IPS-18a (cell line): ENCODE results near the gene GOLGA3.
"Not testable (repeated sequence)": the region's sequence is repeated elsewhere in the genome, so short reads cannot be mapped to it uniquely, and the experiment has no call there.

Experiments
- H3K27ac ChIP-seq: one replicate; pipeline ENCODE4 v1.5.1; 2013; ENCODE audit warnings: low read length
- H3K27me3 ChIP-seq: one replicate; pipeline ENCODE4 v1.6.1; 2013; ENCODE audit warnings: mild to moderate bottlenecking, low read length; ENCODE audit not compliant: control insufficient read depth, insufficient read depth
- H3K36me3 ChIP-seq: one replicate; pipeline ENCODE4 v1.6.1; 2013; ENCODE audit warnings: low read depth, low read length; ENCODE audit not compliant: control insufficient read depth
- H3K4me1 ChIP-seq: one replicate; pipeline ENCODE4 v1.6.1; 2013; ENCODE audit warnings: low read depth, low read length; ENCODE audit not compliant: control insufficient read depth
- H3K4me3 ChIP-seq: one replicate; pipeline ENCODE4 v1.5.1; 2013; ENCODE audit warnings: low read length
- H3K9ac ChIP-seq: one replicate; pipeline ENCODE4 v1.6.1; 2013; ENCODE audit warnings: mild to moderate bottlenecking, low read length, moderate library complexity
- H3K9me3 ChIP-seq: one replicate; pipeline ENCODE4 v1.6.1; 2013; ENCODE audit warnings: low read depth, low read length; ENCODE audit not compliant: control insufficient read depth

The GOLGA3 gene

GRCh38 chr12:132784580-132784979 lies 44.1 kb downstream of the GOLGA3 start:
- Histone ChIP-seq H3K27ac (no peak overlapping the region), H3K27me3 (no peaks in the 10 kb centered on the region), H3K9ac (no peak overlapping the region), H3K36me3 (peaks cover 60% of the 10 kb centered on the region), H3K4me3 (no peak overlapping the region), H3K9me3 (no peaks in the 10 kb centered on the region), H3K4me1 (no peaks in the 10 kb centered on the region)

GRCh38 chr12:132783917-132784531 lies 44.6 kb downstream of the GOLGA3 start:
- H3K4me3 ChIP-seq = no peak overlapping the region
- H3K27ac ChIP-seq = no peak overlapping the region
- H3K9ac ChIP-seq = no peak overlapping the region
- H3K27me3 ChIP-seq = no peaks in the 10 kb centered on the region
- no peaks in the 10 kb centered on the region for H3K9me3 ChIP-seq
- peaks cover 57% of the 10 kb centered on the region for H3K36me3 ChIP-seq
- H3K4me1 ChIP-seq = no peaks in the 10 kb centered on the region

- H3K9ac ChIP-seq = no peak overlapping the region
- H3K36me3 ChIP-seq = peaks cover 58% of the 10 kb centered on the region
- no peaks in the 10 kb centered on the region for H3K4me1 ChIP-seq
- H3K27me3 ChIP-seq = no peaks in the 10 kb centered on the region
- no peaks in the 10 kb centered on the region for H3K9me3 ChIP-seq
- no peak overlapping the region for H3K4me3 ChIP-seq
- no peak overlapping the region for H3K27ac ChIP-seq
Observed at GRCh38 chr12:132781938-132782337, 46.7 kb downstream of the GOLGA3 start.

GRCh38 chr12:132779781-132780353 lies 48.8 kb downstream of the GOLGA3 start:
- Histone ChIP-seq H3K9me3 (no peaks in the 10 kb centered on the region), H3K36me3 (peaks cover 64% of the 10 kb centered on the region), H3K9ac (no peak overlapping the region), H3K4me3 (no peak overlapping the region), H3K4me1 (no peaks in the 10 kb centered on the region), H3K27me3 (no peaks in the 10 kb centered on the region), H3K27ac (no peak overlapping the region)

GRCh38 chr12:132777614-132778013 lies 51.1 kb downstream of the GOLGA3 start:
- Histone ChIP-seq H3K27ac (no peak overlapping the region), H3K9ac (no peak overlapping the region), H3K4me1 (no peaks in the 10 kb centered on the region), H3K27me3 (no peaks in the 10 kb centered on the region), H3K4me3 (no peak overlapping the region), H3K9me3 (no peaks in the 10 kb centered on the region), H3K36me3 (peaks cover 67% of the 10 kb centered on the region)

- Histone ChIP-seq H3K27ac (no peak overlapping the region), H3K9ac (no peak overlapping the region), H3K9me3 (no peaks in the 10 kb centered on the region), H3K36me3 (peaks cover 64% of the 10 kb centered on the region), H3K4me1 (no peaks in the 10 kb centered on the region), H3K4me3 (no peak overlapping the region), H3K27me3 (no peaks in the 10 kb centered on the region)
Observed at GRCh38 chr12:132776816-132777568, 51.7 kb downstream of the GOLGA3 start.

- H3K4me1 ChIP-seq, H3K9me3 ChIP-seq, H3K27me3 ChIP-seq, H3K4me3 ChIP-seq, H3K9ac ChIP-seq, H3K27ac ChIP-seq: not testable (repeated sequence)
- H3K36me3 ChIP-seq = peaks cover 58% of the 10 kb centered on the region
Observed at GRCh38 chr12:132776230-132776625, 52.4 kb downstream of the GOLGA3 start.

GRCh38 chr12:132775502-132776229 lies 53.0 kb downstream of the GOLGA3 start:
- H3K27ac ChIP-seq = no peak overlapping the region
- no peak overlapping the region for H3K4me3 ChIP-seq
- no peak overlapping the region for H3K9ac ChIP-seq
- H3K9me3 ChIP-seq = no peaks in the 10 kb centered on the region
- H3K36me3 ChIP-seq = peaks cover 55% of the 10 kb centered on the region
- H3K27me3 ChIP-seq = no peaks in the 10 kb centered on the region
- no peaks in the 10 kb centered on the region for H3K4me1 ChIP-seq

GRCh38 chr12:132774646-132775275 lies 53.9 kb downstream of the GOLGA3 start:
- Histone ChIP-seq H3K9me3 (no peaks in the 10 kb centered on the region), H3K9ac (no peak overlapping the region), H3K4me1 (no peaks in the 10 kb centered on the region), H3K27me3 (no peaks in the 10 kb centered on the region), H3K27ac (no peak overlapping the region), H3K36me3 (peaks cover 46% of the 10 kb centered on the region), H3K4me3 (no peak overlapping the region)

- Histone ChIP-seq H3K4me3 (no peak overlapping the region), H3K27ac (no peak overlapping the region), H3K9me3 (no peaks in the 10 kb centered on the region), H3K36me3 (peaks cover 43% of the 10 kb centered on the region), H3K4me1 (no peaks in the 10 kb centered on the region), H3K27me3 (no peaks in the 10 kb centered on the region), H3K9ac (no peak overlapping the region)
Observed at GRCh38 chr12:132774159-132774558, 54.5 kb downstream of the GOLGA3 start.
